Smooth muscle cell (in vitro differentiated cells): ENCODE data around the gene PGLYRP1. TPM values are rescaled to one million over a fixed set of nuclear protein-coding genes. Genes with fewer than 3 reads are reported as not detected.

Experiments used
- DNase-seq: peaks from one replicate; lab custom pipeline; 2025; ENCODE audit not compliant: unreplicated experiment; lab: John Stamatoyannopoulos, UW
- H2AFZ ChIP-seq: fragments of 200-600 bp; sonication (generic); 2 replicates; pipeline ENCODE4 v1.6.0; 2016; ENCODE audit warnings: antibody characterized with exemption, low read depth, mild to moderate bottlenecking
- H3F3A ChIP-seq: fragments of 200-600 bp; sonication (generic); 2 replicates; pipeline ENCODE4 v1.6.0; 2017; ENCODE audit warnings: antibody characterized with exemption, low read depth
- H3K27ac ChIP-seq: fragments of 200-600 bp; sonication (generic); 2 replicates; pipeline ENCODE4 v1.5.1; 2016; ENCODE audit warnings: low read depth, mild to moderate bottlenecking
- H3K27me3 ChIP-seq: fragments of 200-600 bp; sonication (generic); 2 replicates; pipeline ENCODE4 v1.6.1; 2016; ENCODE audit warnings: low read depth, mild to moderate bottlenecking
- H3K36me3 ChIP-seq: fragments of 200-600 bp; sonication (generic); 2 replicates; pipeline ENCODE4 v1.5.1; 2016; ENCODE audit warnings: low read depth
- H3K4me1 ChIP-seq: fragments of 200-600 bp; sonication (generic); 2 replicates; pipeline ENCODE4 v1.5.1; 2016; ENCODE audit warnings: low read depth
- H3K4me2 ChIP-seq: fragments of 200-600 bp; sonication (generic); 2 replicates; pipeline ENCODE4 v1.6.0; 2016; ENCODE audit warnings: mild to moderate bottlenecking
- H3K4me3 ChIP-seq: fragments of 200-600 bp; sonication (generic); 2 replicates; pipeline ENCODE4 v1.5.1; 2016; ENCODE audit warnings: mild to moderate bottlenecking
- H3K79me2 ChIP-seq: fragments of 200-600 bp; sonication (generic); 2 replicates; pipeline ENCODE4 v1.6.0; 2016; ENCODE audit warnings: low read depth, mild to moderate bottlenecking
- H3K9ac ChIP-seq: fragments of 200-600 bp; sonication (generic); 2 replicates; pipeline ENCODE4 v1.6.0; 2016; ENCODE audit warnings: low read depth
- H3K9me3 ChIP-seq: fragments of 200-600 bp; sonication (generic); replicated peaks from 2 replicates; pipeline ENCODE4 v1.5.1; 2016; ENCODE audit warnings: low read depth
- H4K20me1 ChIP-seq: fragments of 200-600 bp; sonication (generic); 2 replicates; pipeline ENCODE4 v1.6.0; 2016; ENCODE audit warnings: low read depth
- WGBS: methylation state at CpG from one replicate; pipeline ENCODE4 v1.1.7; 2016; ENCODE audit warnings: low lambda C conversion rate; 5-methylcytosine and 5-hydroxymethylcytosine counted together
- polyA plus RNA-seq: library from polyadenylated mRNA; unstranded; fragments of >200 nt; fragmentation: Nextera tagmentation; extraction: Ambion mirVana; gene quantifications from 2 replicates; pipeline ENCODE4 v1.2.1, GENCODE V29; 2016
- total RNA-seq: library from RNA; depleted of rRNA; stranded (reverse); fragments of >200 nt; gene quantifications from 2 replicates; pipeline ENCODE4 v1.2.3, GENCODE V29; 2014
- TF ChIP-seq, protein P1 (sequence below): fragments of 200-600 bp; sonication (generic); IDR thresholded peaks from 2 replicates; pipeline ENCODE4 v1.5.1; 2017; ENCODE audit warnings: borderline replicate concordance, mild to moderate bottlenecking, antibody characterized with exemption; ENCODE audit not compliant: insufficient read depth, poor library complexity, severe bottlenecking

Gene PGLYRP1, protein sequence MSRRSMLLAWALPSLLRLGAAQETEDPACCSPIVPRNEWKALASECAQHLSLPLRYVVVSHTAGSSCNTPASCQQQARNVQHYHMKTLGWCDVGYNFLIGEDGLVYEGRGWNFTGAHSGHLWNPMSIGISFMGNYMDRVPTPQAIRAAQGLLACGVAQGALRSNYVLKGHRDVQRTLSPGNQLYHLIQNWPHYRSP
- total RNA-seq (not detected in 2 replicates), polyA plus RNA-seq (not detected in 2 replicates)

DNA sequence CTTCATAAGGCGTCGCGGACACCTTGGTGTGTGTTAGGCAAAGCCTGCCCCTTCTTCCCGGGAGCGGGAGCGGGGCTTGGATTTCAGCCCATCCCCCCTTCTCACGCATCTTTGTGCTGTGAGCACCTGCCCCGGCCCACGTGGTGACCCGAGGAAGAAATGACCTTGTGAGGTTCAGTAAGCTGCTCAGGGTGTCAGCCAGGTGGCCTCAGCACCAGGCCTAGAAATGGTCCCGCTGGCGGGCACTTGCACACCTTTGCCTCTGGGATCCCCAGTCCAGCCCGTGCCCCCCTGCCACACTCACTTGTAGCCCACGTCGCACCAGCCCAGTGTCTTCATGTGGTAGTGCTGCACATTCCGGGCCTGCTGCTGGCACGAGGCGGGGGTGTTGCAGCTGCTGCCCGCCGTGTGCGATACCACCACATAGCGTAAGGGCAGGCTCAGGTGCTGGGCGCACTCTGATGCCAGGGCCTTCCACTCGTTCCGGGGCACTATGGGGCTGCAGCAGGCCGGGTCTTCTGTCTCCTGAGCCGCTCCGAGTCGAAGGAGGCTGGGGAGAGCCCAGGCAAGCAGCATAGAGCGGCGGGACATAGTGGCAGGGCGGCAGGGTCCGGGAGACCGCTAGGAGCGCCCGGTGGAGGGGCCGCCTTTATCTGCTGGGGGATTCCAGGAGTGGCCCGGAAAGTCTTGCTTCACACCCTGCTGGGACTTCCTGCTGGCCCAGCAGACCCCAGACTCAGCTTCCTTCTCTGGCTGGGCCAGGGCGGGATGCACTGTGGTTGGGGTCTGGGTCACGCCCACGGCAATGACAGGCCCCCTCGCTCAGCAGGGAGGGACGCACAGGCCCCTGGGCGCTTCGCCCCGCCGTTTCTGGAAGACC lies at the start of gene PGLYRP1:
Gene PGLYRP1, minus strand, starts transcription at position 623 of the 880 bp plus-strand sequence. Its CDS starts 32 bp downstream, at position 591.
- H3K9me3 ChIP-seq, result no peaks in the 10 kb centered on the region
- H3K79me2 ChIP-seq, result no peaks in the 10 kb centered on the region
- H3K27ac ChIP-seq, result no peak within 1 kb of the TSS
- H3K4me2 ChIP-seq, result no peak within 1 kb of the TSS
- no peaks in the 10 kb centered on the region for H3K4me1 ChIP-seq
- H3K36me3 ChIP-seq, result no peaks in the 10 kb centered on the region
- H3K4me3 ChIP-seq, result no peak within 1 kb of the TSS
- TF ChIP-seq, protein P1, sequence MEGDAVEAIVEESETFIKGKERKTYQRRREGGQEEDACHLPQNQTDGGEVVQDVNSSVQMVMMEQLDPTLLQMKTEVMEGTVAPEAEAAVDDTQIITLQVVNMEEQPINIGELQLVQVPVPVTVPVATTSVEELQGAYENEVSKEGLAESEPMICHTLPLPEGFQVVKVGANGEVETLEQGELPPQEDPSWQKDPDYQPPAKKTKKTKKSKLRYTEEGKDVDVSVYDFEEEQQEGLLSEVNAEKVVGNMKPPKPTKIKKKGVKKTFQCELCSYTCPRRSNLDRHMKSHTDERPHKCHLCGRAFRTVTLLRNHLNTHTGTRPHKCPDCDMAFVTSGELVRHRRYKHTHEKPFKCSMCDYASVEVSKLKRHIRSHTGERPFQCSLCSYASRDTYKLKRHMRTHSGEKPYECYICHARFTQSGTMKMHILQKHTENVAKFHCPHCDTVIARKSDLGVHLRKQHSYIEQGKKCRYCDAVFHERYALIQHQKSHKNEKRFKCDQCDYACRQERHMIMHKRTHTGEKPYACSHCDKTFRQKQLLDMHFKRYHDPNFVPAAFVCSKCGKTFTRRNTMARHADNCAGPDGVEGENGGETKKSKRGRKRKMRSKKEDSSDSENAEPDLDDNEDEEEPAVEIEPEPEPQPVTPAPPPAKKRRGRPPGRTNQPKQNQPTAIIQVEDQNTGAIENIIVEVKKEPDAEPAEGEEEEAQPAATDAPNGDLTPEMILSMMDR, result no peak
- no peaks in the 10 kb centered on the region for H3K27me3 ChIP-seq
- H3F3A ChIP-seq, result no peaks in the 10 kb centered on the region
- H3K9ac ChIP-seq, result no peak within 1 kb of the TSS
- no peaks in the 10 kb centered on the region for H4K20me1 ChIP-seq
- WGBS, result 89% methylated on average over 47 of the region's 47 CpGs
- DNase-seq, result no peak
- H2AFZ ChIP-seq, result no peak within 1 kb of the TSS

DNA sequence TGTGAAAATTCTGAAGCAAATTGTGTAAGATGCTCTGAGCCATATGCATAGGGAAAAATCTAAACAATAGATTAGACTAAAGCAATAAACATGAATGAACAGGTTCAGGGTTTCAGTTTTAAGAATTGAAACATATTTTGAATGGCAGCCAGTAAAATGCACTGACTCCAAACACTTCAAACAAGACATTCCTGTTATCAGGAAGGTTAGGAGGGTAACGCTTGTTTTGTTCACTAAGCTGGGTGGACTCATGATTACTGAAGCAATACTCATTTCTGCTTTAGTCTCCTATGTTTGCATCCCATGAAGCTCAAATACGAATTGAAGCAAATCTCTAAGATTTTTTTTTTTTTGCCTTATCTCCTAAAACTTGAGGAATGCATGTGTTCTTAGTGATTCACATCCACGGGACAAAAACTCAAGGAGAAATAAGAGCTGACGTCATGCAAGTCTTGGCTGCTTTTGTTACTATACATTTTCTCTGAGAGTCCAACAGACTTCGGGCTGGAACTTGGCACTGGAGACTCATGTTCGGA lies 47.0 kb upstream of the PGLYRP1 start:
- Histone ChIP-seq H3F3A (no peaks in the 10 kb centered on the region), H2AFZ (no peak overlapping the region), H3K79me2 (no peaks in the 10 kb centered on the region), H3K9me3 (no peaks in the 10 kb centered on the region), H3K9ac (peak overlapping the region; percentile 65), H3K4me2 (peak overlapping the region; percentile 20), H3K36me3 (no peaks in the 10 kb centered on the region), H3K27ac (peak overlapping the region; percentile 84), H3K27me3 (peaks cover 6% of the 10 kb centered on the region), H4K20me1 (no peaks in the 10 kb centered on the region), H3K4me3 (no peak overlapping the region), H3K4me1 (no peaks in the 10 kb centered on the region)
- TF ChIP-seq, protein P1, result no peak
- DNase-seq, result no peak
- WGBS, result 35% methylated on average over 6 of the region's 6 CpGs

DNA sequence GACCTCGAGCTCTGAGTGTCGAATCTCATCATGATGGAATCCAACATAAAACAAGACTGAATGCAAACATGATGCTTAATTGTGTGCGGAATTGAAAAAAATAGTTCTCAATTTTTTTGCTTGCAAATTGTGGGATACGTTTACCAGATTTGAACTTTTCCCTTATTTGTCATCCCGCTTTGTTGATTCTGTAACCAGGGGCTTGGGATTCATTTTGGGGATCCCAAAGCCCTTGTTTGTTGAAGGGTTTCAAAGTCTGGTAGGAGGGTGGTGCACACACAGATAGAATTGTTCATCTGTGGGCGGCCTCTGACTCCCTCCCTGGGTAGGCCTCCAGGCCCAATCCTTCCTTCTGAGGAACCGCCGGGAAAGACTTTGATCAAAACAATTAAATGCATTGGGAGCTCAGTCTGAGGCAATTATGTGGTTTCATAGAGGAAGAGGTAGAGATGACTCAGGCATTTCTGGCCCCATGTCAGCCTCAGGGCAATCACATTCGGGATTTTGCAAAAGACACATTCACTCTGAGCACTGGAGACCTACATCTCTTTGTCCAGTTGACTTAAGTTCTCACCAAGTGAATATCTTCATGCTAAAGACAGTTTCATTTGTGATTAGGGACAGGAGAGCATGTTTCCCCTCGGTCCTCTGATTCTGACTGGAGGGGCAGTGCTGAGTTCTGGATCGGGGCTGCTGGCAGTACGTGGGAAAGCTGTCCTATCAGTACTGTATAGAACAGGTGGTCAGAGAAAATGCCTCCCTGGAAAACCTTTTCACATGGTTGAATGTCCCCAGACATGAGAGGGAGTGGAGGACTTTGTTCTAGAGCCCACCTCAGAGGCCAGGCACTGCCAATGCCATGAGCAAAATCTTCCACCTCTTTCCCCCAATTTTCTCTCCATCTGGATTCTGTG lies 45.7 kb upstream of the PGLYRP1 start:
- Histone ChIP-seq H3K9ac (peak overlapping the region; percentile 25), H3K36me3 (no peaks in the 10 kb centered on the region), H3F3A (no peaks in the 10 kb centered on the region), H3K79me2 (no peaks in the 10 kb centered on the region), H3K9me3 (no peaks in the 10 kb centered on the region), H3K4me2 (peak overlapping the region; percentile 22), H2AFZ (no peak overlapping the region), H4K20me1 (no peaks in the 10 kb centered on the region), H3K4me3 (no peak overlapping the region), H3K4me1 (no peaks in the 10 kb centered on the region), H3K27ac (peak overlapping the region; percentile 84), H3K27me3 (no peaks in the 10 kb centered on the region)
- DNase-seq, result no peak
- TF ChIP-seq, protein P1, result no peak
- WGBS, result 54% methylated on average over 12 of the region's 12 CpGs
